T follicular helper cell (primary cell): ENCODE data around the gene GPR42.
"Not testable (repeated sequence)": the region's sequence is repeated elsewhere in the genome, so short reads cannot be mapped to it uniquely, and the experiment has no call there.

Source experiments
- DNase-seq: peaks from one replicate; pipeline ENCODE4 v3.0.0-alpha.2; 2020; ENCODE audit warnings: low read depth

The GPR42 gene

GRCh38 chr19:35363001-35363590 is 7.8 kb upstream of the GPR42 start:
- no peak for DNase-seq

- DNase-seq = no peak
Measured at GRCh38 chr19:35363711-35364425, 7.0 kb upstream of the GPR42 start.

DNA sequence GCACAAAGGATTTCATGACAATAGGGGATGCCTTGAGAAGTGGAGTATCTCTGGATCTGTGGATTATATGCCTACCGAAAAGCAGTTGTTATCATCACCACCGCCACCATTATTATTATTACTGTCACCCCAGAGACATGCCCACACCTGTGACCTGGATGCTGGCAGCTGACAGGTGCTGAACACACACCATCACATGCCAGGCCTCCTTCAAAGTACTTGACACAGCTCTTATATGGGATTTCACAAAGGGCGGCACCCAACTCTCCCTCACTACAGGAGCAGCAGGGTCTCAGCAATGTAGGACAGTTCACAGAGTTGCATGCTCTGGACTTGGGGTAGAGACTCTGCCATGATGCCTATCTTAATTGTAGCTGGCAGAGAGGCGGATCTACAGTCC is 5.6 kb upstream of the GPR42 start:
- no peak for DNase-seq

DNA sequence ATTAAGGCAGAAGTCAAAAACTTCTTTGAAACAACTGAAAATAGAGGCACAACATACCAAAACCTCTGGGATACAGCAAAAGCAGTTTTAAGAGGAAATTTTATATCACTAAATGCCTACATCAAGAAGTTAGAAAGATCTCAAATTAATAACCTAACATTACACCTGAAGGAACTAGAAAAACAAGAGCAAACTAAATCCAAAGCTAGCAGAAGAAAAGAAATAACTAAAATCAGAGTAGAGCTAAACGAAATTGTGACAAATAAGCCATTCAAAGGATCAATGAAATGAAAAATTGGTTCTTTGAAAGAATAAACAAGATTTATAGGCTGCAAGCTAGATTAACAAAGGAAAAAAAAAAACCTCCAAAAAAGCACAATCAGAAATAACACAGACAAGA is 2.5 kb upstream of the GPR42 start:
- DNase-seq = no peak

DNA sequence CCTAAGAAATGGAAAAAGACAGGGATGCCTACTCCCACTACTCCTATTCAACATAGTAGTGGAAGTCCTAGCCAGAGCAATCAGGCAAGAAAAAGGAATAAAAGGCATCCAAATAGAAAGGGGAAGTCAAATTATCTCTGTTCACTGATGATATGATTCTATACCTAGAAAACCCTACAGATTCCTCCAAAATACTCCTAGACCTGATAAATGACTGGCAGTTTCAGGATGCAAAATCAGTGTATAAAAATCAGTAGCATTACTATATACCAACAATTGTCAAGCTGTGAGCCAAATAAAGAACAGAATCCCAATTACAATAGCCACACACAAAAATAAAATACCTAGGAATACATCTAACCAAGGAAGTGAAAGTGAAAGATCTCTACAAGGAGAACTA is 1.3 kb upstream of the GPR42 start:
- no peak for DNase-seq

DNA sequence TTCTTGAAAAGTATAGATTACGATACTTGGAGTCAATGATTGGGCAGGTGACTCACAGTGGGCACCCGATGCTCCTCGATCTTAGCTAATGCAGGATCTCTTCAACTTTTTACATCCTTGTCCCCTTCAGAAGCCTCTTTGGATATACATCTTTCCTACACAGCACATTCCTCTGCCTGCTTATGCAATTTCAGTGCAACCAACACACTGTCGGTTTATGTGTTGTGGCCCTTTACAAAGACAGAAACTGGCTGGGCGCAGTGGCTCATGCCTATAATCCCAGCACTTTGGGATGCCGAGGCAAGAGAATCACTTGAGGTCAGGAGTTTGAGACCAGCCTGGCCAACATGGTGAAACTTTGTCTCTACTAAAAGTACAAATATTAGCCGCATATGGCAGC is 2.6 kb downstream of the GPR42 start:
- DNase-seq = no peak

DNA sequence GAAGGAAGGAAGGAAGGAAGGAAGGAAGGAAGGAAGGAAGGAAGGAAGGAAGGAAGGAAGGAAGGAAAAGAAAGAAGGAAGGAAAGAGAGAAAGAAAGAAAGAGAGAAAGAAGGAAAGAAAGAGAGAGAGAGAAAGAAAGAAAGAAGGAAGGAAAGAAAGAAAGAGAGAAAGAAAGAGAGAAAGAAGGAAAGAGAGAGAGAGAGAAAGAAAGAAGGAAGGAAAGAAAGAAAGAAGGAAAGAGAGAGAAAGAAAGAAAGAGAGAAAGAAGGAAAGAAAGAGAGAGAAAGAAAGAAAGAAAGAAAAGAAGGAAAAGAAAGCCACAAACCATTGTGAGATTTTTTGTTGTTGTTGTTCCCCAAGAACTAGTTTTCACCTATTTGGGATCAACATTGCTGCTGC is 3.2 kb downstream of the GPR42 start:
- not testable (repeated sequence) for DNase-seq

- DNase-seq = no peak
Measured at GRCh38 chr19:35375505-35376307, 4.8 kb downstream of the GPR42 start.

- DNase-seq = no peak
Measured at GRCh38 chr19:35377656-35378055, 6.8 kb downstream of the GPR42 start.

DNA sequence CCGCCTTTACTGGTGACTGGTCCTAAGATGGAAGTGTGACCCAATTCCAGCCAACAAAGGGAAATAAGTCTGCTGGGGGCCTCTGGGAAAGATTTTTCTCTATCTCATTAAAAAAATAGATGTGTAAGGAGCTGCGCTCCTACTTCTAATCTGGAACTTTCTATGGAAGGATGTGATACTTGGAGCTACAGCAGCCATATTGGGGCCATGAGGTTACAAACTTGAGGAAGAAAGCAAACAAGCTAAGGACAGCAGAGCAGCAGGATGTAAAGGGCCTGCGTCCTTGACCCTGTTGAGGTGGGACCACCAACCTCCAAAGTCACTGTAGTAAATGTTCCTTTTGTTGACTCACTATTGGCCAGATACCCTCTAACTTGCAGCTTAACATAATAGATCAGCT is 7.5 kb downstream of the GPR42 start:
- no peak for DNase-seq

DNA sequence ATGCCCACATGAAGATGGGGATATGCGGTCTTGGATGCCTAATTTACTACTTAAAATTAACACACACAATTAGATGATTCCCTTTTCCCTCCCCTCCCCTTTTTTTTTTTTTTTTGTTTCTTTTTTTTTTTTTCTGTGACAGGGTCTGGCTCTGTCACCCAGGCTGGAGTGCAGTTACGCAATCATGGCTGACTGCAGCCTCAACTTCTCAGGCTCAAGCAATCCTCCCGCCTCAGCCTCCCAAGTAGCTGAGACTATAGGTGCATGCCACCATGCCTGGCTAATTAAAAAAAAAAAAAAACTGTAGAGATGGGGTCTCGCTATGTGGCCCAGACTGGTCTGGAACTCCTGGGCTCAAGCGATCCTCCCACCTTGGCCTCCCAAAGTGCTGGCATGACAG is 8.7 kb downstream of the GPR42 start:
- not testable (repeated sequence) for DNase-seq

- no peak for DNase-seq
Measured at GRCh38 chr19:35379992-35380391, 9.1 kb downstream of the GPR42 start.

DNA sequence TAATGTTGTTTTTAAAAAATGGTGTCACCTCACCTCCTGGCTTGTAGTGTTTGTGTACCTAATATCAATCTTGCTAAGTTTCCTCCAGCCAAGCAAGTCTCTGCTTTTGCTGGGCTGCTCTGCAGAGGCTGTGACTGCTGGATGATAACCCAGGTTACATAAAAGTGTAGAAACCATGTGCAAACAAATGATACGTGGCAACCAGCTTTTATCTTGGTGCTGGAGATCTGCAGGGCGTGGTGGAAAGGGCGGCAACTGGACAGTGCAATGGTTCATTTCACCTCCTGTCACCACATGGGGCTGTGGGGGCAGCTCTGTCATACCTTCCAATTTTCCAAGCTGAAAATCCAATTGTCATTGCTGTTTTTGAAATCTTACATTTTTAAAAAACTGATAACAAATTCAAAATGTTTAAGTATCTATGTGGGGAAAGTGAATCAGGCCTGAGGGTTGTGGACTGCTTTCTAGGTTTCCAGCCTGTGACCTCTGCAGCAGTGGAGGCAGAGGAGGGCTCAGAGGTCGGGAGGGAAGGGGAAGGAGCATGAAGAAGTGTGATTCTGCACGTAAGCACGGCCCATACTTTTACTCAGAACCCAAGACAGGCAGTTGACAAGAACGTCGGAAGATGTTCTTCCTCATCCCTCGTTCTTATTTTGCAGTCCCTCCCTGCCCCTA is 9.7 kb downstream of the GPR42 start:
- DNase-seq = no peak

- DNase-seq = no peak
Measured at GRCh38 chr19:35381318-35381717, 10.4 kb downstream of the GPR42 start.

DNA sequence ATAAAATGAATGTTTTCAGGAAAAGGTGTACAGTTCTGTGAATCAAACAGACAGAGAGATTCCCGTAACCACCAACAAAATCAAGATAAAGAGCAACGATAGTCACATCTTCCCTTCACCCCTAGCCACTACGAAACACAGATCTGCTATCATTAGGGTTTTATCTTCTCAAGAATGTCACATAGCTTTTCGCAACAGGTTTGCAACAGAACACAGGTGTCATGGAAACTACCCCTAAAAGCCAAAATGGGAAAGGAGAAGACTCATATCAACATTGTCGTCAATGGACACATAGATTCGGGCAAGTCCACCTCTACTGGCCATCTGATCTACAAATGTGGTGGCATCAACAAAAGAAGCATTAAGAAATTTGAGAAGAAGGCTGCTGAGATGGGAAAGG is 11.1 kb downstream of the GPR42 start:
- no peak for DNase-seq

GRCh38 chr19:35383536-35383935 is 12.7 kb downstream of the GPR42 start:
- no peak for DNase-seq

GRCh38 chr19:35388277-35389054 is 17.6 kb downstream of the GPR42 start:
- no peak for DNase-seq

- DNase-seq = no peak
Measured at GRCh38 chr19:35389192-35389861, 18.5 kb downstream of the GPR42 start.

DNA sequence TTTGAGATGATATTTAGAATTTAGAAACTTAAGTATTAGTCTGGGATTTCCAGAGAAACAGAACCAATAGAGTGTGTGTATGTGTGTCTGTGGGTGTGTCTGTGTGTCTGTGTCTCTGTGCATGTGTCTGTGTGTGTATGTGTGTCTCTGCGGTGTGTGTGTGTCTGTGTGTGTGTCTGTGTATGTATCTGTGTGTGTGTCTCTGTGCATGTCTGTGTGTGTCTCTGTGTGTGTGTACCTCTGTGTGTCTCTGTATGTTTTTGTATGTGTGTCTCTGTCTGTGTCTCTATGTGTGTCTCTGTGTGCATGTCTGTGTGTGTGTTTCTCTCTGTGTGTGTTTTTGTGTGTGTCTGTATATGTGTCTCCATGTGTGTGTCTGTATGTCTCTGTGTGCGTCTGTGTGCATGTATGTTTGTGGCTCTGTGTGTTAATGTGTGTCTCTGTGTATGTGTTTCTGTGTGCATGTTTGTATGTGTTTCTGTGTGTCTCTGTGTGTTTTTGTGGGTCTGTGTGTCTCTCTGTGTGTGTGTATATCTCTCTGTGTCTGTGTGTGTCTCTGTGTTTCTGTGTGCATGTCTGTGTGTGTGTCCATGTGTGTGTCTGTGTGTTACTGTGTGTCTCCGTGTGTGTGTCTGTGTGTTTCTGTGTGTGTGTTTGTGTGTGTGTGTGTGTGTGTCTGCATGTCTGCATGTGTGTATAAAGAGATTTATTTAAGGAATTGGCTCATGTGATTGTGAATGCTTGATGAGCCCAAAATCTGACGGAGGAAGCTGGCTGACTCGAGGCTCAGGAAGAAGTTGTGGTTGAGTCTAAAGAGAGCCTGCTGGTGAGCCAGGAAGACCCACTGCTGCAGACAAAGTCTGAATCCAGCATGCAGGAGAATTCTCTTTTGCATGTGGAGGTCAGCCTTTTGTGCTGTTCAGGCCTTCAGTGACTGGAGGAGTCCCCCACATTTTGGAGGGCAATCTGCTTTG is 22.2 kb downstream of the GPR42 start:
- no peak for DNase-seq
